GM23338 (cell line): Measurements from ENCODE around the gene RS1. TPM values are rescaled to one million over a fixed set of nuclear protein-coding genes. Genes with fewer than 3 reads are reported as not detected.

Experiments used
- ATAC-seq: fragments of 200-7000 bp; cut with Tn5 transposase; 3 replicates; pipeline ENCODE4 v1.9.1; 2020
- DNase-seq: peaks from one replicate; pipeline ENCODE4 v3.0.0-alpha.2; 2015; ENCODE audit warnings: low spot score
- H2AFZ ChIP-seq: fragments of 200-600 bp; sonication (generic); 2 replicates; pipeline ENCODE4 v1.8.0; 2016; ENCODE audit warnings: antibody characterized with exemption, mild to moderate bottlenecking, moderate library complexity
- H3F3A ChIP-seq: fragments of 200-600 bp; sonication (generic); replicated peaks from 2 replicates; pipeline ENCODE4 v1.8.0; 2017; ENCODE audit warnings: antibody characterized with exemption, mixed run types, low read depth
- H3K27ac ChIP-seq: fragments of 200-600 bp; sonication (generic); 2 replicates; pipeline ENCODE4 v1.6.1; 2016; ENCODE audit warnings: low read depth
- H3K27me3 ChIP-seq: fragments of 200-600 bp; sonication (generic); 2 replicates; pipeline ENCODE4 v1.8.0; 2016; ENCODE audit warnings: mild to moderate bottlenecking, mixed run types, moderate library complexity; ENCODE audit not compliant: insufficient read depth
- H3K36me3 ChIP-seq: fragments of 200-600 bp; sonication (generic); 2 replicates; pipeline ENCODE4 v1.8.0; 2016; ENCODE audit warnings: mild to moderate bottlenecking; ENCODE audit not compliant: insufficient read depth
- H3K4me1 ChIP-seq: fragments of 200-600 bp; sonication (generic); 2 replicates; pipeline ENCODE4 v1.8.0; 2016; ENCODE audit warnings: mild to moderate bottlenecking, moderate library complexity; ENCODE audit not compliant: insufficient read depth
- H3K4me2 ChIP-seq: fragments of 200-600 bp; sonication (generic); 2 replicates; pipeline ENCODE4 v1.7.1; 2017; ENCODE audit warnings: mixed run types
- H3K4me3 ChIP-seq: fragments of 200-600 bp; sonication (generic); 2 replicates; pipeline ENCODE4 v1.6.1; 2016; ENCODE audit warnings: mixed run types
- H3K79me2 ChIP-seq: fragments of 200-600 bp; sonication (generic); replicated peaks from 2 replicates; pipeline ENCODE4 v1.8.0; 2017; ENCODE audit warnings: mild to moderate bottlenecking; ENCODE audit not compliant: insufficient read depth
- H3K9me2 ChIP-seq: fragments of 200-600 bp; sonication (generic); 2 replicates; pipeline ENCODE4 v1.8.0; 2017; ENCODE audit not compliant: insufficient read depth
- H4K20me1 ChIP-seq: fragments of 200-600 bp; sonication (generic); replicated peaks from 2 replicates; pipeline ENCODE4 v1.8.0; 2017; ENCODE audit warnings: mild to moderate bottlenecking; ENCODE audit not compliant: insufficient read depth
- H3K27ac Mint-ChIP-seq: 2 replicates; pipeline ENCODE4 v1.8.0; 2020; ENCODE audit warnings: inconsistent platforms, mild to moderate bottlenecking, moderate library complexity, mixed read lengths
- H3K27me3 Mint-ChIP-seq: 3 replicates; pipeline ENCODE4 v1.8.0; 2022; ENCODE audit warnings: low read depth, mild to moderate bottlenecking, moderate library complexity, mixed read lengths, inconsistent platforms; ENCODE audit not compliant: insufficient read depth, poor library complexity
- H3K36me3 Mint-ChIP-seq: 3 replicates; pipeline ENCODE4 v1.8.0; 2021; ENCODE audit warnings: low read depth, mild to moderate bottlenecking, inconsistent platforms, moderate library complexity, mixed read lengths
- H3K4me1 Mint-ChIP-seq: 3 replicates; pipeline ENCODE4 v1.8.0; 2020; ENCODE audit warnings: mild to moderate bottlenecking, inconsistent platforms, mixed read lengths
- H3K4me3 Mint-ChIP-seq: 3 replicates; pipeline ENCODE4 v1.8.0; 2021; ENCODE audit warnings: moderate library complexity, mild to moderate bottlenecking, inconsistent platforms, mixed read lengths
- H3K9me3 Mint-ChIP-seq: 3 replicates; pipeline ENCODE4 v1.8.0; 2020; ENCODE audit warnings: moderate library complexity, mild to moderate bottlenecking, inconsistent platforms, mixed read lengths
- CREB1 ChIP-seq: fragments of 250-450 bp; sonication (Bioruptor Pico); IDR thresholded peaks from 2 replicates; pipeline ENCODE4 v1.5.0; 2020; ENCODE audit warnings: low read depth, mild to moderate bottlenecking, moderate library complexity
- CTCF ChIP-seq, 2 experiments: fragments of 200-600 bp in 1 of 2; sonication (generic) in 1 of 2; conservative IDR thresholded peaks; 2 replicates each; pipeline versions ENCODE4 v1.5.1 to v1.6.1; 2016 to 2017; ENCODE audit warnings: antibody characterized with exemption in 2 of 2, low read depth in 2 of 2, mild to moderate bottlenecking in 2 of 2, moderate library complexity in 1 of 2
- EZH2 ChIP-seq: fragments of 200-600 bp; sonication (generic); IDR thresholded peaks from one replicate; pipeline ENCODE4 v1.8.0; 2017; ENCODE audit warnings: antibody characterized with exemption, mild to moderate bottlenecking, low read depth; ENCODE audit not compliant: unreplicated experiment
- EZH2phosphoT487 ChIP-seq: fragments of 200-600 bp; sonication (generic); IDR thresholded peaks from one replicate; pipeline ENCODE4 v1.8.1; 2018; ENCODE audit warnings: antibody characterized with exemption; ENCODE audit not compliant: unreplicated experiment
- JUNB ChIP-seq: IDR thresholded peaks from one replicate; pipeline ENCODE4 v1.6.1; 2016; ENCODE audit warnings: antibody characterized with exemption; ENCODE audit not compliant: unreplicated experiment
- NANOG ChIP-seq: IDR thresholded peaks from 2 replicates; pipeline ENCODE4 v1.6.1; 2016; ENCODE audit warnings: antibody characterized with exemption, borderline replicate concordance
- POLR2AphosphoS5 ChIP-seq: IDR thresholded peaks from 2 replicates; pipeline ENCODE4 v1.6.1; 2016; ENCODE audit warnings: antibody characterized with exemption, low read depth
- STAT1 ChIP-seq: IDR thresholded peaks from one replicate; pipeline ENCODE4 v1.6.1; 2016; ENCODE audit warnings: antibody characterized with exemption; ENCODE audit not compliant: unreplicated experiment
- ZNF114 ChIP-seq: fragments of 250-450 bp; sonication (Bioruptor Pico); IDR thresholded peaks from 2 replicates; pipeline ENCODE4 v1.5.0; 2020; ENCODE audit warnings: mild to moderate bottlenecking, moderate library complexity
- ZNF331 ChIP-seq: fragments of 250-450 bp; sonication (Bioruptor Pico); IDR thresholded peaks from 2 replicates; pipeline ENCODE4 v1.5.0; 2020; ENCODE audit warnings: low read depth, mild to moderate bottlenecking, moderate library complexity
- ZNF462 ChIP-seq: fragments of 250-450 bp; sonication (Bioruptor Pico); IDR thresholded peaks from 2 replicates; pipeline ENCODE4 v1.5.0; 2020; ENCODE audit warnings: mild to moderate bottlenecking, moderate library complexity
- polyA plus RNA-seq: library from polyadenylated mRNA; unstranded; fragments of >200 nt; fragmentation: Nextera tagmentation; extraction: Ambion mirVana; gene quantifications from 2 replicates; pipeline ENCODE4 v1.2.1, GENCODE V29; 2016
- total RNA-seq: library from RNA; depleted of rRNA; stranded (reverse); fragments of >200 nt; shearing (Covaris generic); gene quantifications from 2 replicates; pipeline ENCODE4 v1.2.3, GENCODE V29; 2014
- TF ChIP-seq, protein P1 (sequence below): IDR thresholded peaks from one replicate; pipeline ENCODE4 v1.6.1; 2018; ENCODE audit warnings: antibody characterized with exemption; ENCODE audit not compliant: unreplicated experiment
- TF ChIP-seq, protein P2 (sequence below): IDR thresholded peaks from 2 replicates; pipeline ENCODE4 v1.6.1; 2016; ENCODE audit warnings: antibody characterized with exemption

Gene RS1
- total and polyA plus RNA-seq, 2 experiments from 2014 or later: not detected

GRCh38 chrX:18620349-18620748, 51.6 kb downstream of the RS1 start:
- H3K36me3 Mint-ChIP-seq: no peaks in the 10 kb centered on the region; the same call in 2 of the 3 replicates
- H3K4me1 Mint-ChIP-seq: peaks cover 10% of the 10 kb centered on the region; the same call in 2 of the 3 replicates
- H3K27ac Mint-ChIP-seq: no peak overlapping the region

More at GRCh38 chrX:18620349-18620748, 51.6 kb downstream of the RS1 start:
- Histone ChIP-seq H3K27me3 (no peaks in the 10 kb centered on the region), H3K4me3 (no peak overlapping the region), H3K9me2 (no peaks in the 10 kb centered on the region), H3F3A (no peaks in the 10 kb centered on the region), H3K4me2 (no peak overlapping the region), H3K27ac (no peak overlapping the region), H3K36me3 (no peaks in the 10 kb centered on the region), H3K4me1 (no peaks in the 10 kb centered on the region), H2AFZ (no peak overlapping the region), H4K20me1 (no peaks in the 10 kb centered on the region; the same call in 1 of the 2 replicates), H3K79me2 (no peaks in the 10 kb centered on the region)
- TF ChIP-seq CREB1 (CRISPR knock-in tag): no peak
- no peak for TF ChIP-seq CTCF (conservative IDR thresholded peaks at IDR 0.05; ENCODE audit: low read depth in 2 of 2)
- no peak for TF ChIP-seq ZNF114 (CRISPR knock-in tag)
- TF ChIP-seq ZNF331 (CRISPR knock-in tag): no peak
- TF ChIP-seq STAT1: no peak
- TF ChIP-seq, protein P1, sequence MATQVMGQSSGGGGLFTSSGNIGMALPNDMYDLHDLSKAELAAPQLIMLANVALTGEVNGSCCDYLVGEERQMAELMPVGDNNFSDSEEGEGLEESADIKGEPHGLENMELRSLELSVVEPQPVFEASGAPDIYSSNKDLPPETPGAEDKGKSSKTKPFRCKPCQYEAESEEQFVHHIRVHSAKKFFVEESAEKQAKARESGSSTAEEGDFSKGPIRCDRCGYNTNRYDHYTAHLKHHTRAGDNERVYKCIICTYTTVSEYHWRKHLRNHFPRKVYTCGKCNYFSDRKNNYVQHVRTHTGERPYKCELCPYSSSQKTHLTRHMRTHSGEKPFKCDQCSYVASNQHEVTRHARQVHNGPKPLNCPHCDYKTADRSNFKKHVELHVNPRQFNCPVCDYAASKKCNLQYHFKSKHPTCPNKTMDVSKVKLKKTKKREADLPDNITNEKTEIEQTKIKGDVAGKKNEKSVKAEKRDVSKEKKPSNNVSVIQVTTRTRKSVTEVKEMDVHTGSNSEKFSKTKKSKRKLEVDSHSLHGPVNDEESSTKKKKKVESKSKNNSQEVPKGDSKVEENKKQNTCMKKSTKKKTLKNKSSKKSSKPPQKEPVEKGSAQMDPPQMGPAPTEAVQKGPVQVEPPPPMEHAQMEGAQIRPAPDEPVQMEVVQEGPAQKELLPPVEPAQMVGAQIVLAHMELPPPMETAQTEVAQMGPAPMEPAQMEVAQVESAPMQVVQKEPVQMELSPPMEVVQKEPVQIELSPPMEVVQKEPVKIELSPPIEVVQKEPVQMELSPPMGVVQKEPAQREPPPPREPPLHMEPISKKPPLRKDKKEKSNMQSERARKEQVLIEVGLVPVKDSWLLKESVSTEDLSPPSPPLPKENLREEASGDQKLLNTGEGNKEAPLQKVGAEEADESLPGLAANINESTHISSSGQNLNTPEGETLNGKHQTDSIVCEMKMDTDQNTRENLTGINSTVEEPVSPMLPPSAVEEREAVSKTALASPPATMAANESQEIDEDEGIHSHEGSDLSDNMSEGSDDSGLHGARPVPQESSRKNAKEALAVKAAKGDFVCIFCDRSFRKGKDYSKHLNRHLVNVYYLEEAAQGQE: no peak
- TF ChIP-seq POLR2AphosphoS5: no peak
- no peak for TF ChIP-seq JUNB
- TF ChIP-seq EZH2phosphoT487: no peak
- no peak for TF ChIP-seq NANOG
- TF ChIP-seq, protein P2, sequence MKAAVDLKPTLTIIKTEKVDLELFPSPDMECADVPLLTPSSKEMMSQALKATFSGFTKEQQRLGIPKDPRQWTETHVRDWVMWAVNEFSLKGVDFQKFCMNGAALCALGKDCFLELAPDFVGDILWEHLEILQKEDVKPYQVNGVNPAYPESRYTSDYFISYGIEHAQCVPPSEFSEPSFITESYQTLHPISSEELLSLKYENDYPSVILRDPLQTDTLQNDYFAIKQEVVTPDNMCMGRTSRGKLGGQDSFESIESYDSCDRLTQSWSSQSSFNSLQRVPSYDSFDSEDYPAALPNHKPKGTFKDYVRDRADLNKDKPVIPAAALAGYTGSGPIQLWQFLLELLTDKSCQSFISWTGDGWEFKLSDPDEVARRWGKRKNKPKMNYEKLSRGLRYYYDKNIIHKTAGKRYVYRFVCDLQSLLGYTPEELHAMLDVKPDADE: no peak
- no peak for TF ChIP-seq ZNF462 (CRISPR knock-in tag)
- no peak for TF ChIP-seq EZH2
- no peaks in the 10 kb centered on the region for H3K27me3 Mint-ChIP-seq
- DNase-seq (no peak), ATAC-seq (peak; percentile 37; the same call in 1 of the 3 replicates)
- no peak overlapping the region for H3K4me3 Mint-ChIP-seq
- no peaks in the 10 kb centered on the region for H3K9me3 Mint-ChIP-seq
